Loucy (cell line): ENCODE results near the gene CWH43.
"Not testable (repeated sequence)": the region's sequence is repeated elsewhere in the genome, so short reads cannot be mapped to it uniquely, and the experiment has no call there.

ENCODE experiments used
- H2AFZ ChIP-seq: fragments of 200-600 bp; sonication (generic); 2 replicates; pipeline ENCODE4 v1.6.0; 2016; ENCODE audit warnings: antibody characterized with exemption, mild to moderate bottlenecking, low read length, moderate library complexity
- H3F3A ChIP-seq: fragments of 200-600 bp; 2 replicates; pipeline ENCODE4 v1.6.0; 2016; ENCODE audit warnings: antibody characterized with exemption, low read depth, mild to moderate bottlenecking
- H3K27me3 ChIP-seq: fragments of 200-600 bp; sonication (generic); 2 replicates; pipeline ENCODE4 v1.6.1; 2014; ENCODE audit warnings: low read length, mild to moderate bottlenecking; ENCODE audit not compliant: insufficient read depth, poor library complexity, severe bottlenecking
- H3K36me3 ChIP-seq: fragments of 200-600 bp; sonication (generic); 2 replicates; pipeline ENCODE4 v1.6.1; 2016; ENCODE audit warnings: low read length; ENCODE audit not compliant: insufficient read depth
- H3K4me1 ChIP-seq: fragments of 200-600 bp; sonication (generic); 2 replicates; pipeline ENCODE4 v1.5.1; 2014; ENCODE audit warnings: low read length, mild to moderate bottlenecking; ENCODE audit not compliant: insufficient read depth, poor library complexity, severe bottlenecking
- H3K4me2 ChIP-seq: fragments of 200-600 bp; sonication (generic); 2 replicates; pipeline ENCODE4 v1.6.0; 2014; ENCODE audit warnings: antibody characterized with exemption, low read length, low read depth, mild to moderate bottlenecking; ENCODE audit not compliant: poor library complexity, severe bottlenecking
- H3K4me3 ChIP-seq: fragments of 200-600 bp; sonication (generic); 2 replicates; pipeline ENCODE4 v1.5.1; 2014; ENCODE audit warnings: low read length, mild to moderate bottlenecking, mixed read lengths; ENCODE audit not compliant: poor library complexity, severe bottlenecking
- H3K79me2 ChIP-seq: fragments of 200-600 bp; sonication (generic); 2 replicates; pipeline ENCODE4 v1.6.1; 2014; ENCODE audit warnings: low read length; ENCODE audit not compliant: insufficient read depth
- H3K9ac ChIP-seq: fragments of 200-600 bp; sonication (generic); 2 replicates; pipeline ENCODE4 v1.6.0; 2014; ENCODE audit warnings: mild to moderate bottlenecking, low read depth, low read length, moderate library complexity; ENCODE audit not compliant: poor library complexity, severe bottlenecking
- H3K9me2 ChIP-seq: fragments of 200-600 bp; sonication (generic); replicated peaks from 2 replicates; pipeline ENCODE4 v1.6.1; 2016; ENCODE audit warnings: low read depth, low read length, mixed read lengths
- H3K9me3 ChIP-seq: fragments of 200-600 bp; sonication (generic); 2 replicates; pipeline ENCODE4 v1.6.1; 2014; ENCODE audit warnings: mild to moderate bottlenecking, antibody characterized with exemption, low read length, low read depth; ENCODE audit not compliant: insufficient read depth
- H4K20me1 ChIP-seq: fragments of 200-600 bp; sonication (generic); 2 replicates; pipeline ENCODE4 v1.6.0; 2014; ENCODE audit warnings: antibody characterized with exemption, low read length, mild to moderate bottlenecking; ENCODE audit not compliant: insufficient read depth, poor library complexity, severe bottlenecking

CWH43 gene

GRCh38 chr4:49092608-49093135 lies 106.6 kb downstream of the CWH43 start:
- not testable (repeated sequence) for H3K79me2 ChIP-seq, H3K9ac ChIP-seq, H3K4me2 ChIP-seq, H3K9me2 ChIP-seq, H3K4me1 ChIP-seq, H4K20me1 ChIP-seq, H3K4me3 ChIP-seq, H3K27me3 ChIP-seq, H3F3A ChIP-seq, H3K36me3 ChIP-seq, H2AFZ ChIP-seq
- H3K9me3 ChIP-seq: peaks cover 30% of the 10 kb centered on the region

- H3K4me2 ChIP-seq, H2AFZ ChIP-seq, H4K20me1 ChIP-seq, H3K9me2 ChIP-seq, H3K27me3 ChIP-seq, H3K79me2 ChIP-seq, H3K4me1 ChIP-seq, H3K36me3 ChIP-seq, H3K9ac ChIP-seq, H3K4me3 ChIP-seq, H3F3A ChIP-seq: not testable (repeated sequence)
- peaks cover 53% of the 10 kb centered on the region for H3K9me3 ChIP-seq
These were observed 110.1 kb downstream of the CWH43 start for GRCh38 chr4:49096215-49096614.

- H3K9ac ChIP-seq, H3K9me2 ChIP-seq, H3F3A ChIP-seq, H3K27me3 ChIP-seq, H3K4me1 ChIP-seq, H2AFZ ChIP-seq, H3K4me3 ChIP-seq, H3K36me3 ChIP-seq, H3K79me2 ChIP-seq, H4K20me1 ChIP-seq, H3K4me2 ChIP-seq: not testable (repeated sequence)
- H3K9me3 ChIP-seq: peaks cover 49% of the 10 kb centered on the region
These were observed 110.6 kb downstream of the CWH43 start for GRCh38 chr4:49096627-49097026.

GRCh38 chr4:49097071-49097470 lies 111.0 kb downstream of the CWH43 start:
- H3K79me2 ChIP-seq, H3K4me3 ChIP-seq, H3K9me2 ChIP-seq, H3K27me3 ChIP-seq, H2AFZ ChIP-seq, H3K36me3 ChIP-seq, H3K9ac ChIP-seq, H3K4me2 ChIP-seq, H3K4me1 ChIP-seq, H3F3A ChIP-seq, H4K20me1 ChIP-seq: not testable (repeated sequence)
- peaks cover 45% of the 10 kb centered on the region for H3K9me3 ChIP-seq

- peaks cover 44% of the 10 kb centered on the region for H3K9me3 ChIP-seq
These were observed 111.4 kb downstream of the CWH43 start for GRCh38 chr4:49097505-49097904.

GRCh38 chr4:49098034-49098759 lies 112.1 kb downstream of the CWH43 start:
- H3K4me2 ChIP-seq, H2AFZ ChIP-seq, H3K27me3 ChIP-seq, H3K9me2 ChIP-seq, H3F3A ChIP-seq, H3K9ac ChIP-seq, H3K4me3 ChIP-seq, H4K20me1 ChIP-seq, H3K79me2 ChIP-seq, H3K4me1 ChIP-seq, H3K36me3 ChIP-seq: not testable (repeated sequence)
- peaks cover 44% of the 10 kb centered on the region for H3K9me3 ChIP-seq

More at GRCh38 chr4:49097505-49097904, 111.4 kb downstream of the CWH43 start:
- H3K4me3 ChIP-seq, H3K9me2 ChIP-seq, H3K9ac ChIP-seq, H3K27me3 ChIP-seq, H4K20me1 ChIP-seq, H3K4me2 ChIP-seq, H3K36me3 ChIP-seq, H3F3A ChIP-seq, H3K4me1 ChIP-seq, H3K79me2 ChIP-seq, H2AFZ ChIP-seq: not testable (repeated sequence)

- H3F3A ChIP-seq, H3K79me2 ChIP-seq, H3K4me2 ChIP-seq, H3K4me1 ChIP-seq, H3K27me3 ChIP-seq, H2AFZ ChIP-seq, H3K36me3 ChIP-seq, H3K9ac ChIP-seq, H4K20me1 ChIP-seq, H3K4me3 ChIP-seq, H3K9me2 ChIP-seq: not testable (repeated sequence)
- peaks cover 57% of the 10 kb centered on the region for H3K9me3 ChIP-seq
These were observed 113.9 kb downstream of the CWH43 start for GRCh38 chr4:49099831-49100444.
